HG03565 (cell line): ENCODE results near the gene BLTP1.
"Not testable (repeated sequence)": the region's sequence is repeated elsewhere in the genome, so short reads cannot be mapped to it uniquely, and the experiment has no call there.

Experiments
- ATAC-seq: cut with Tn5 transposase; IDR thresholded peaks from one replicate; pipeline ENCODE4 v1.9.1; 2021; ENCODE audit warnings: mild to moderate bottlenecking, moderate library complexity; ENCODE audit not compliant: unreplicated experiment

The BLTP1 gene

GRCh38 chr4:122151982-122152710 is at the start of gene BLTP1:
TSS of gene BLTP1 (plus strand) at chr4:122152331. CDS start at chr4:122170648, 18,317 bp downstream.
- peak; percentile 94 for ATAC-seq

- no peak for ATAC-seq
Observed at GRCh38 chr4:122104184-122104583, 47.9 kb upstream of the BLTP1 start.

- no peak for ATAC-seq
Observed at GRCh38 chr4:122107680-122108079, 44.5 kb upstream of the BLTP1 start.

- ATAC-seq = not testable (repeated sequence)
Observed at GRCh38 chr4:122110304-122110703, 41.8 kb upstream of the BLTP1 start.

- no peak for ATAC-seq
Observed at GRCh38 chr4:122117743-122118142, 34.4 kb upstream of the BLTP1 start.

GRCh38 chr4:122118243-122118642 is 33.9 kb upstream of the BLTP1 start:
- ATAC-seq = no peak

GRCh38 chr4:122119739-122120138 is 32.4 kb upstream of the BLTP1 start:
- ATAC-seq = no peak

- no peak for ATAC-seq
Observed at GRCh38 chr4:122121593-122121992, 30.5 kb upstream of the BLTP1 start.

GRCh38 chr4:122122083-122122482 is 30.0 kb upstream of the BLTP1 start:
- ATAC-seq = no peak

GRCh38 chr4:122129061-122129460 is 23.1 kb upstream of the BLTP1 start:
- no peak for ATAC-seq

GRCh38 chr4:122131562-122132157 is 20.5 kb upstream of the BLTP1 start:
- ATAC-seq = peak; percentile 74

- no peak for ATAC-seq
Observed at GRCh38 chr4:122132891-122133290, 19.2 kb upstream of the BLTP1 start.

- no peak for ATAC-seq
Observed at GRCh38 chr4:122139139-122139538, 13.0 kb upstream of the BLTP1 start.

GRCh38 chr4:122140834-122141233 is 11.3 kb upstream of the BLTP1 start:
- ATAC-seq = no peak

- no peak for ATAC-seq
Observed at GRCh38 chr4:122142687-122143086, 9.4 kb upstream of the BLTP1 start.

- ATAC-seq = no peak
Observed at GRCh38 chr4:122146652-122147051, 5.5 kb upstream of the BLTP1 start.

- ATAC-seq = no peak
Observed at GRCh38 chr4:122150931-122151330, 1.2 kb upstream of the BLTP1 start.

GRCh38 chr4:122152711-122153226 is 638 bp downstream of the BLTP1 start:
- peak; percentile 19 for ATAC-seq

GRCh38 chr4:122156819-122157218 is 4.7 kb downstream of the BLTP1 start:
- ATAC-seq = no peak

GRCh38 chr4:122163301-122163700 is 11.2 kb downstream of the BLTP1 start:
- no peak for ATAC-seq

GRCh38 chr4:122163767-122164166 is 11.6 kb downstream of the BLTP1 start:
- ATAC-seq = no peak

GRCh38 chr4:122167369-122167768 is 15.2 kb downstream of the BLTP1 start:
- ATAC-seq = no peak
